Spleen (tissue), 7 donors: Measurements from ENCODE around the gene ZNF394.

ENCODE experiments used
- CTCF ChIP-seq, 11 experiments: fragments of 200-600 bp in 7 of 11; fragments of 450-650 bp in 4 of 11; sonication (generic) in 4 of 11; IDR thresholded peaks in 8 of 11; conservative IDR thresholded peaks in 3 of 11; 1 replicate in 7 of 11; 2 replicates in 4 of 11; pipeline versions ENCODE4 v1.4.0 to v1.8.0; 2016 to 2021; ENCODE audit warnings: antibody characterized with exemption in 11 of 11, inconsistent platforms in 4 of 11, mild to moderate bottlenecking in 1 of 11
- POLR2A ChIP-seq, 3 donors: fragments of 450-650 bp; IDR thresholded peaks; one replicate each; pipeline ENCODE4 v1.5.1; 2017; ENCODE audit warnings: antibody characterized with exemption in 3 of 3, mild to moderate bottlenecking in 1 of 3
- POLR2AphosphoS5 ChIP-seq, 3 donors: sonication (generic); formaldehyde crosslinking; IDR thresholded peaks; one replicate each; pipeline ENCODE4 v1.5.1; 2017; ENCODE audit warnings: antibody characterized with exemption in 3 of 3
- donor health status: DM: no; HTN: no; CAD: no; lungs with moderate emphysema.
- donor health status: DM: no; HTN: no; CAD: no.
- donor health status: DM: no; HTN: no; CAD: no.

GRCh38 chr7:99541212-99541611 lies 41.1 kb upstream of the ZNF394 start:
- TF ChIP-seq CTCF (IDR thresholded peaks at IDR 0.05 in 8 of 11, conservative IDR thresholded peaks at IDR 0.05 in 3 of 11) (no peak), POLR2A (IDR thresholded peaks at IDR 0.05) (no peak), POLR2AphosphoS5 (IDR thresholded peaks at IDR 0.05) (no peak)
